ENCODE data around the gene FBN2. TPM values are rescaled to one million over a fixed set of nuclear protein-coding genes. Genes with fewer than 3 reads are reported as not detected.

FBN2 gene
- total RNA-seq, 1 experiment from 2014 or later, result 0.22 TPM

GRCh38 chr5:128236334-128236733 lies 301.7 kb downstream of the FBN2 start:
- ChIA-PET CTCF (no interaction called here), POLR2A (ENCODE audit: unreplicated experiment) (no interaction called here)
- no peaks in the 10 kb centered on the region for H3F3A ChIP-seq (ENCODE audit: insufficient read depth, low read depth)

GRCh38 chr5:128234928-128235641 lies 303.0 kb downstream of the FBN2 start:
- Histone ChIP-seq H4K20me1 (ENCODE audit: insufficient read depth) (no peaks in the 10 kb centered on the region), H3K9me2 (ENCODE audit: insufficient read depth) (no peaks in the 10 kb centered on the region), H3F3A (ENCODE audit: insufficient read depth, low read depth) (no peaks in the 10 kb centered on the region), H3K4me3 (no peak overlapping the region), H3K27ac (no peak overlapping the region), H2AFZ (no peak overlapping the region), H3K27me3 (ENCODE audit: insufficient read depth, low read depth) (no peaks in the 10 kb centered on the region), H3K4me1 (replicated peaks; ENCODE audit: insufficient read depth) (no peaks in the 10 kb centered on the region), H3K4me2 (no peak overlapping the region), H3K36me3 (ENCODE audit: low read depth) (no peaks in the 10 kb centered on the region), H3K79me2 (ENCODE audit: low read depth) (no peaks in the 10 kb centered on the region), H3K9me3 (ENCODE audit: insufficient read depth, low read depth) (no peaks in the 10 kb centered on the region)
- BruUV-seq (replicated peaks), result no TSS peak
- DNase-seq, result no peak
- POLR2A ChIA-PET (ENCODE audit: unreplicated experiment), result interaction anchor here (0.6 kb wide), 1 partner anchor 649 kb away, joined by 4 read pairs; no protein-coding TSS in a partner anchor
- intact Hi-C loops (cut with micrococcal nuclease; ENCODE audit: unreplicated experiment), result no loop called here
- CTCF ChIA-PET, result no interaction called here
- TF ChIP-seq EZH2 (IDR thresholded peaks at IDR 0.05; ENCODE audit: low read depth) (no peak), CTCF (conservative IDR thresholded peaks at IDR 0.05) (no peak)

More at GRCh38 chr5:128236334-128236733, 301.7 kb downstream of the FBN2 start:
- no peaks in the 10 kb centered on the region for H3K9me3 ChIP-seq (ENCODE audit: insufficient read depth, low read depth)
- H3K4me2 ChIP-seq, result no peak overlapping the region
- H3K4me3 ChIP-seq, result no peak overlapping the region
- no peak overlapping the region for H2AFZ ChIP-seq
- no TSS peak for BruUV-seq (replicated peaks)
- no peak for DNase-seq
- H3K27me3 ChIP-seq (ENCODE audit: insufficient read depth, low read depth), result no peaks in the 10 kb centered on the region
- no peaks in the 10 kb centered on the region for H3K9me2 ChIP-seq (ENCODE audit: insufficient read depth)
- intact Hi-C loops (cut with micrococcal nuclease; ENCODE audit: unreplicated experiment), result no loop called here
- TF ChIP-seq CTCF (conservative IDR thresholded peaks at IDR 0.05) (no peak), EZH2 (IDR thresholded peaks at IDR 0.05; ENCODE audit: low read depth) (no peak)
- H3K79me2 ChIP-seq (ENCODE audit: low read depth), result no peaks in the 10 kb centered on the region
- no peaks in the 10 kb centered on the region for H3K36me3 ChIP-seq (ENCODE audit: low read depth)
- no peaks in the 10 kb centered on the region for H4K20me1 ChIP-seq (ENCODE audit: insufficient read depth)
- H3K27ac ChIP-seq, result no peak overlapping the region
- no peaks in the 10 kb centered on the region for H3K4me1 ChIP-seq (replicated peaks; ENCODE audit: insufficient read depth)

GRCh38 chr5:128228521-128228920 lies 309.5 kb downstream of the FBN2 start:
- BruUV-seq (replicated peaks), result no TSS peak
- POLR2A ChIA-PET (ENCODE audit: unreplicated experiment), result no interaction called here
- no peaks in the 10 kb centered on the region for H3F3A ChIP-seq (ENCODE audit: insufficient read depth, low read depth)
- no peaks in the 10 kb centered on the region for H3K9me2 ChIP-seq (ENCODE audit: insufficient read depth)
- H3K36me3 ChIP-seq (ENCODE audit: low read depth), result no peaks in the 10 kb centered on the region
- peak overlapping the region; percentile 40; the same call in 1 of the 2 replicates for H2AFZ ChIP-seq
- H3K4me2 ChIP-seq, result peak overlapping the region; percentile 40
- intact Hi-C loops (cut with micrococcal nuclease; ENCODE audit: unreplicated experiment), result no loop called here
- no peak for TF ChIP-seq EZH2 (IDR thresholded peaks at IDR 0.05; ENCODE audit: low read depth)
- TF ChIP-seq CTCF (conservative IDR thresholded peaks at IDR 0.05), result no peak
- H3K79me2 ChIP-seq (ENCODE audit: low read depth), result no peaks in the 10 kb centered on the region
- CTCF ChIA-PET, result no interaction called here
- no peaks in the 10 kb centered on the region for H4K20me1 ChIP-seq (ENCODE audit: insufficient read depth)
- H3K4me1 ChIP-seq (replicated peaks; ENCODE audit: insufficient read depth), result peaks cover 15% of the 10 kb centered on the region
- no peak overlapping the region for H3K4me3 ChIP-seq
- peak overlapping the region; percentile 42 for H3K27ac ChIP-seq
- H3K9me3 ChIP-seq (ENCODE audit: insufficient read depth, low read depth), result no peaks in the 10 kb centered on the region
- no peaks in the 10 kb centered on the region for H3K27me3 ChIP-seq (ENCODE audit: insufficient read depth, low read depth)
- DNase-seq, result peak in 1 of 2 experiments; percentile 66
